Muscle of leg (tissue), 9 donors: ENCODE results near the gene PCNX1. TPM values are rescaled to one million over a fixed set of nuclear protein-coding genes. Genes with fewer than 3 reads are reported as not detected.

ENCODE experiments used
- polyA plus RNA-seq, 8 donors: library from polyadenylated mRNA; unstranded; fragments of 120-200 nt; gene quantifications; one replicate each; pipeline versions ENCODE4 v1.2.1 to v1.2.3, GENCODE V29; 2013; ENCODE audit warnings: inconsistent platforms in 1 of 8, low replicate concordance in 1 of 8; ENCODE audit not compliant: insufficient read length in 8 of 8, insufficient read depth in 1 of 8
- total RNA-seq: library from RNA; stranded (reverse); fragments of 120-200 nt; gene quantifications from one replicate; pipeline ENCODE4 v1.2.4, GENCODE V29; 2013

The PCNX1 gene
- total and polyA plus RNA-seq, 9 donors, result 14.8 to 37.7 (median 22.4) TPM

Other genes starting within 250 kb of the PCNX1 start
- 0.13 TPM for gene MAP3K9, start 97.9 kb upstream of the PCNX1 start, total RNA-seq
- under 1 TPM; 0.10 to 0.46 (median 0.23) TPM for gene MAP3K9, start 97.9 kb upstream of the PCNX1 start, polyA plus RNA-seq